Loucy (cell line): Measurements from ENCODE around the gene CBX8.

Experiments
- EZH2phosphoT487 ChIP-seq: fragments of 200-600 bp; IDR thresholded peaks from 2 replicates; pipeline ENCODE4 v1.6.1; 2018; ENCODE audit warnings: antibody characterized with exemption, mild to moderate bottlenecking, moderate library complexity, borderline replicate concordance
- TF ChIP-seq, protein P1 (sequence below): fragments of 200-600 bp; sonication (generic); conservative IDR thresholded peaks from 2 replicates; pipeline ENCODE4 v1.5.1; 2014; ENCODE audit warnings: mild to moderate bottlenecking, antibody characterized with exemption, low read length

- TF ChIP-seq, protein P1, sequence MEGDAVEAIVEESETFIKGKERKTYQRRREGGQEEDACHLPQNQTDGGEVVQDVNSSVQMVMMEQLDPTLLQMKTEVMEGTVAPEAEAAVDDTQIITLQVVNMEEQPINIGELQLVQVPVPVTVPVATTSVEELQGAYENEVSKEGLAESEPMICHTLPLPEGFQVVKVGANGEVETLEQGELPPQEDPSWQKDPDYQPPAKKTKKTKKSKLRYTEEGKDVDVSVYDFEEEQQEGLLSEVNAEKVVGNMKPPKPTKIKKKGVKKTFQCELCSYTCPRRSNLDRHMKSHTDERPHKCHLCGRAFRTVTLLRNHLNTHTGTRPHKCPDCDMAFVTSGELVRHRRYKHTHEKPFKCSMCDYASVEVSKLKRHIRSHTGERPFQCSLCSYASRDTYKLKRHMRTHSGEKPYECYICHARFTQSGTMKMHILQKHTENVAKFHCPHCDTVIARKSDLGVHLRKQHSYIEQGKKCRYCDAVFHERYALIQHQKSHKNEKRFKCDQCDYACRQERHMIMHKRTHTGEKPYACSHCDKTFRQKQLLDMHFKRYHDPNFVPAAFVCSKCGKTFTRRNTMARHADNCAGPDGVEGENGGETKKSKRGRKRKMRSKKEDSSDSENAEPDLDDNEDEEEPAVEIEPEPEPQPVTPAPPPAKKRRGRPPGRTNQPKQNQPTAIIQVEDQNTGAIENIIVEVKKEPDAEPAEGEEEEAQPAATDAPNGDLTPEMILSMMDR, result no peak
- TF ChIP-seq EZH2phosphoT487, result no peak
Observed at GRCh38 chr17:79796444-79796762, 474 bp downstream of the CBX8 start.
